Choroid plexus epithelial cell (primary cell): Measurements from ENCODE around the gene DPF3.

ENCODE experiments used
- DNase-seq: peaks from one replicate; pipeline ENCODE4 v3.0.0-alpha.2; 2010; ENCODE audit warnings: low read depth
- H3K4me3 ChIP-seq: 2 replicates; pipeline ENCODE4 v1.5.1; 2011; ENCODE audit warnings: low read depth, mild to moderate bottlenecking, control low read depth, low read length, moderate library complexity
- TF ChIP-seq, protein P1 (sequence below): conservative IDR thresholded peaks from 2 replicates; pipeline ENCODE4 v1.5.1; 2011; ENCODE audit warnings: low read depth, mild to moderate bottlenecking, control low read depth, inconsistent platforms, low read length, moderate library complexity

Gene DPF3

DNA sequence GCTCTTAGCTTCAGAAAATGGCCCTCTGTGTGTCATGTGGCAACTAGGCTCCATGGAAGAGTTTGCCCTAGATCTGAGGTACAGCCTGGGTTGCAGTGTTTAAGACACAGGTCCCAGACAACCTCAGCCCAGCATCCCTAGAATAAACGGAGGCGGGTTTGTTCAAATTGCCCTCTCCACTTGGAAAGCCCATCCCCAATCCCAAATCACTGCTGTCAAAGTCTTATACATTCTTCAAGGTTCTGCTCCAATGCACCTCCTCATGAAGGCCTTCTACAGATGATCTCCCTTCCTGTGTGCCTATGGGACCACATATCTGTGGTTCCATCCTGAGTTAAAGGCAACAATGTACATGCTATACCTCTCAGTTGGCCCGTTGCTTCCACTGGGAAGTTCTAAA lies 289.8 kb downstream of the DPF3 start:
- no peak for DNase-seq
- TF ChIP-seq, protein P1, sequence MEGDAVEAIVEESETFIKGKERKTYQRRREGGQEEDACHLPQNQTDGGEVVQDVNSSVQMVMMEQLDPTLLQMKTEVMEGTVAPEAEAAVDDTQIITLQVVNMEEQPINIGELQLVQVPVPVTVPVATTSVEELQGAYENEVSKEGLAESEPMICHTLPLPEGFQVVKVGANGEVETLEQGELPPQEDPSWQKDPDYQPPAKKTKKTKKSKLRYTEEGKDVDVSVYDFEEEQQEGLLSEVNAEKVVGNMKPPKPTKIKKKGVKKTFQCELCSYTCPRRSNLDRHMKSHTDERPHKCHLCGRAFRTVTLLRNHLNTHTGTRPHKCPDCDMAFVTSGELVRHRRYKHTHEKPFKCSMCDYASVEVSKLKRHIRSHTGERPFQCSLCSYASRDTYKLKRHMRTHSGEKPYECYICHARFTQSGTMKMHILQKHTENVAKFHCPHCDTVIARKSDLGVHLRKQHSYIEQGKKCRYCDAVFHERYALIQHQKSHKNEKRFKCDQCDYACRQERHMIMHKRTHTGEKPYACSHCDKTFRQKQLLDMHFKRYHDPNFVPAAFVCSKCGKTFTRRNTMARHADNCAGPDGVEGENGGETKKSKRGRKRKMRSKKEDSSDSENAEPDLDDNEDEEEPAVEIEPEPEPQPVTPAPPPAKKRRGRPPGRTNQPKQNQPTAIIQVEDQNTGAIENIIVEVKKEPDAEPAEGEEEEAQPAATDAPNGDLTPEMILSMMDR = no peak
- H3K4me3 ChIP-seq = no peak overlapping the region

DNA sequence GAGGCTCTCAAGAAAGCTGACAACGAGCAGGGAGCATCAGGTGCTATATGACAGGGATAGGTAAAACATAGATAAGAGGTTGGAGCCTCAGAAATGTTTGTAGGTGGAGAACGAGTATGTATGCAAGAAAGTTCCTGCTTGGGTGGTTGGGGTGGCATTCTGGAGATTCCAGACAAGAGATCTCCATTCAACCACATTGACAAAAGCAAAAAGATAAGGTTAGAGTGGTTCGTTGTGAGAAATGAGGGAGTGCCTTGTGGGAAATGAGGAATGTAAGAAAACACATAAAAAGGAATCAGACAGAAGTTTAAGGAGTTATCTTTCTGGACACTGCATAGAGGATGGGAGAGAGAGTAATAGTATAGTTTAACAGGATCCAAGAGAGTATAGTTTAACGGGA lies 290.3 kb downstream of the DPF3 start:
- no peak overlapping the region for H3K4me3 ChIP-seq
- TF ChIP-seq, protein P1 = no peak
- DNase-seq = peak; percentile 23

DNA sequence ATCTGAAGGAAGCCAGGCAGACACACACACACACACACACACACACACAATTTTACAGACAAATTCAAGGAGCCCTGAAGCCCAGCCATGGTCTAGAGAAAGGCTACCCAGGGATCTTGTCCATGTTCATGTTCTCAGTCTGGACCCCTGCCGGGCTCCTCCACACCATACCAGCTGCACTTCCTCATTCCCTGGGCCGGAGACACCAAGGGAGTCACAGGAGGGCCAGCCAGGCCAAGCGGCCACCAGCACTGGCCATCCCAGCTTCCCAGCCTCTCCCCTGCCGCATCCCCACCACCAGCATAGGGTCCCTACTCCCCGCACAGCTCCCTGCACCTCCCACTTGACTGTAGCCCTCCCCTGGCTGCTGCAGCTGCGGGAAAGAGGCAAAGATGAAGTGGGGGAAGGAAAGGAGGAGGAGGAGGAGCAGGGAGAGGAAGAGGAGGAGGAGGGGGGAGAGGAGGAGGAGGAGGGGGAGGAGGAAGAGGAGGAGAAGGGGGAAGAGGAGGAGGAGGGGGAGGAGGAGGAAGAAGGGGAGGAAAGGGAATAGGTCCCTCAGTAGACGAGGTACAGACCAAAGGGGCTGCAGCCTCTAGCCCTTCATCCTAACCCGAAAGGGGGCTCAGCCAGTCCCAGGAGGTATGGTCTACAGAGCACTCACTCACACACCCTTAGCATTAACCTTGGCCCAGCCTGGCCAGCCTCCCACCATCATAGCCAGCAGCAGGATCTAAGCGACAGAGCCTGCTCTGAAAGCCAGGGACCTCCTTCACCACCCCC lies 293.2 kb downstream of the DPF3 start:
- H3K4me3 ChIP-seq = no peak overlapping the region
- DNase-seq = peak; percentile 48
- TF ChIP-seq, protein P1 = no peak

DNA sequence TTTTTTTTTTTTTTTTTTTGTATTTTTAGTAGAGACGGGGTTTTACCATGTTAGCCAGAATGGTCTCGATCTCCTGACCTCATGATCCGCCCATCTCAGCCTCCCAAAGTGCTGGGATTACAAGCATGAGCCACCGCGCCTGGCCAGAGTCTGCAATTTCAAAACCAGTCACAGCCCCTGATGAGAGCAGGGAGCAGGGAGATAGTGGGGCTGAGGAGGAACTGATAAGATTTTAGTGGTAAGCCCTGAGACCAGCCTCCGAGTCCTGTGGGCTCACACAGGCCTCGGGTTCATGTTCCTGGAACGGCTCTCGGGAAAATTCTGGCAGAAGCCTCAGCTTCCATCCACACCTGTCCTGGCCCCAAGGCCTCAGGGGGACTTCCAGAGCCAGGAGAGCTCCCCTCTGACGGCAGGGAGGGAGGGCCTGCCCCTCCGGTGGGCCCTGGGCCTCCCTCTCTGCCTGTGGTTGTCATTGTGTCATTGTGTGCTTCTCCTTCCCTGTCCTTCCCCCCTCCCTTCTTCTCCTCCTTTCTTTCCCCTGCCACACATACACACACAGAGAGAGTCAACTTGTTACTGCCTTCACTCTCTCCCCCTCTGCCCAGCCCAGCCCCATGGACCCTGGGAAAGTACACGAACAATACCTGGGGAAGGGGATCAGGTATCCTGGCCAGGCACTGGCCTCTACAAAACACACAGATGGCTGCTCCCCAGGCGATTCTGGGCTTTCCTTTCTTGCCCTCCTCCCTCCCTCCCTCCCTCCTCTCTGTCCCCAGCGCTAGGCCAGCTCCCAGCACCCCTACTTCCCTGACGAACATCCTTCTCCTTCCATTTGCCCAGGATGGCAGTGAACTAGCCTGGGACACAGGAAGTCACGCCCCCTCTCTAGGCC lies 294.1 kb downstream of the DPF3 start:
- TF ChIP-seq, protein P1 = no peak
- DNase-seq = no peak
- no peak overlapping the region for H3K4me3 ChIP-seq

DNA sequence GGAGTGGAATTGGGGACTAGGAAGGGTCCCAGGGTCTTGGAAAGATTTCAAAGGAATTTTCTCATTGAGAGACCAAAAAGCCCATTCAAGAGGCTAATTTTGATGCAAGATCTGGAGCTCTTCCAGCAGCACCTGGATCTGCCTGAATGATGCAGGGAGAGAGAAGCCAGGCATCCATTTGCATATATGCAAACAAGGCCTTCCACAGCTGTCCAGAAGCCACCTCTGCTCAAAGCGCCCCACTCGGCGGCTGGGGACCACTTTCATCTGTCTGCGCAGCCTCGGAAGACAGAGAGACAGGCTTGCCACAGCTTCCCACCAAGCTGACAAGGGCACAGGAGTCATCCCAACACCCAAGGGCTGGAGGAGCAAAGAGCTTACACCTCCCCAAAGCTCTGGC lies 295.6 kb downstream of the DPF3 start:
- no peak for DNase-seq
- TF ChIP-seq, protein P1 = no peak
- no peak overlapping the region for H3K4me3 ChIP-seq

DNA sequence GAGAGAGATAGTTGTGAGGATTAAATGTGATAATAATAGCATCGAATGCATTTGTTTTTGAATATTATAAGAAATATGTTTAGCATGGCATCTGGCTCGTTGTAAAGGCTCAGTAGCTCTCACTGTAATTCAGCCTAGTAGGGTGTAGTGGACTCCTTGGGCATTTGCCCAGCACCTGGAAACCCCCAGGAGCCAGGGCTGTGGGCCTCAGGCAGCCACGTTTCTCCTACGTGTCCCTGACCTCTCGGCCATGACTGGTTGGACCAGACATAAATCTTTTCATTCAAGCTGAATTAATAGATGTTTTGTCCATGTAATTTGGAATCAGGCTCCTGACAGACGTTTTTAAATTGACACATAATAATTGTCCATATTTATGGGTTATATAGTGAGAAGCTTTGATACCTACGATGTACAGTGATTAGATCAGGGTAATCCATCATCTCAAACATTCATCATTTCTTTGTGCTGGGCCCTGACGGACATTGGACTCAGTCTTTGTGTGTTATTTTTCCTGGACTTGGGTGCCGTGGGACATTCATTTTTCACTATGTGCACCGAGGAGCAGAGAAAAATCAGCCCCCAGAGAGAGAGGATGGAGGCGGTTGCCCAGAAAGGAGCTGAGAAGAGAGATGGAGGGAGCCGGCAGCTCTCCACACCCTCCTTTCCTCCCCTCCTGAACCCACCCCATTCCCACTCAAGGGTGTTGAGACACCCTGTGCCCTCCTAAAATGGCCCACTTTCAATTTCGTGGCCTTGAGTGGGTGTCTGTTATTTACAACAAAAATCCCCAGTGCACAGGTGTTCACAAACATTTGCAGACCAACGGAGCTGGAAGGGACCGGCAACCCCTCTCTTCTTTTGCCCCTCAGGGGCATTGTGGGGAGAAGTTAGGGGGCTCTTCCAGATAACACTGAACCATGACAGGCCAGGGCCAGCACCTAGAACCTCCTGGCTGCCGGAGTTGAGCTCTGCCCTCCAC lies 296.4 kb downstream of the DPF3 start:
- TF ChIP-seq, protein P1 = no peak
- DNase-seq = no peak
- H3K4me3 ChIP-seq = no peak overlapping the region
